H1 (cell line): ENCODE results near the gene AFAP1L2. TPM values are rescaled to one million over a fixed set of nuclear protein-coding genes. Genes with fewer than 3 reads are reported as not detected.

Experiments used
- CTCF ChIA-PET: fragments of 300-600 bp; sonication (Branson Sonifier 250); formaldehyde crosslinking; loops from one replicate; lab custom pipeline; 2021; ENCODE audit not compliant: partially characterized antibody; lab: Charles Lee
- POLR2A ChIA-PET: fragments of 300-600 bp; sonication (Branson Sonifier 250); formaldehyde crosslinking; loops from one replicate; lab custom pipeline; 2021; ENCODE audit warnings: inconsistent platforms; ENCODE audit not compliant: partially characterized antibody; lab: Charles Lee
- DNase-seq, 2 experiments: peaks; one replicate each; pipeline versions ENCODE4 v3.0.0 to v3.0.0-alpha.2; 2010 to 2022; ENCODE audit warnings: low spot score in 2 of 2, low read depth in 1 of 2, mixed read lengths in 1 of 2
- FAIRE-seq: peaks from 2 replicates; lab custom pipeline; 2011; peaks lifted over from hg19 to GRCh38; lab: Jason Lieb, UNC
- H2AFZ ChIP-seq: 2 replicates; pipeline ENCODE4 v1.8.1; 2012; ENCODE audit warnings: low read length, inconsistent platforms
- H2AK5ac ChIP-seq: 2 replicates; pipeline ENCODE4 v1.6.1; 2013; ENCODE audit warnings: low read depth, low read length
- H2BK120ac ChIP-seq: replicated peaks from 2 replicates; pipeline ENCODE3; 2013; ENCODE audit warnings: low read depth, low read length, inconsistent platforms
- H2BK12ac ChIP-seq: 2 replicates; pipeline ENCODE4 v1.6.1; 2013; ENCODE audit warnings: low read depth, low read length
- H2BK15ac ChIP-seq: 2 replicates; pipeline ENCODE4 v1.6.1; 2013; ENCODE audit warnings: low read length
- H2BK20ac ChIP-seq: 2 replicates; pipeline ENCODE4 v1.6.1; 2013; ENCODE audit warnings: low read length
- H2BK5ac ChIP-seq: 2 replicates; pipeline ENCODE4 v1.6.1; 2013; ENCODE audit warnings: low read depth, low read length
- H3K14ac ChIP-seq: 2 replicates; pipeline ENCODE4 v1.6.1; 2013; ENCODE audit warnings: inconsistent platforms; ENCODE audit not compliant: insufficient read length
- H3K18ac ChIP-seq: 2 replicates; pipeline ENCODE4 v1.6.1; 2013; ENCODE audit warnings: low read length; ENCODE audit errors: extremely low read depth
- H3K23ac ChIP-seq: 2 replicates; pipeline ENCODE4 v1.6.1; 2013; ENCODE audit warnings: inconsistent platforms; ENCODE audit not compliant: insufficient read length
- H3K23me2 ChIP-seq: 2 replicates; pipeline ENCODE4 v1.6.1; 2013; ENCODE audit warnings: low read depth, low read length
- H3K27ac ChIP-seq: 2 replicates; pipeline ENCODE4 v1.6.1; 2011; ENCODE audit warnings: low read depth, low read length, inconsistent platforms
- H3K27me3 ChIP-seq, 4 experiments: replicated peaks in 1 of 4; 1 replicate in 1 of 4; 2 replicates in 3 of 4; pipeline versions ENCODE4 v1.6.1 to v1.8.1; 2011 to 2013; ENCODE audit warnings: low read length in 3 of 4, mild to moderate bottlenecking in 3 of 4, inconsistent platforms in 2 of 4, mixed read lengths in 2 of 4, moderate library complexity in 1 of 4; ENCODE audit not compliant: control insufficient read depth in 3 of 4, insufficient read depth in 3 of 4; ENCODE audit errors: extremely low read depth in 1 of 4
- H3K36me3 ChIP-seq, 4 experiments: 2 replicates each; pipeline versions ENCODE4 v1.6.1 to v1.8.1; 2011 to 2013; ENCODE audit warnings: mild to moderate bottlenecking in 4 of 4, low read length in 3 of 4, moderate library complexity in 2 of 4, control low read depth in 1 of 4, inconsistent platforms in 1 of 4; ENCODE audit not compliant: insufficient read depth in 4 of 4, control insufficient read depth in 2 of 4
- H3K4ac ChIP-seq: replicated peaks from 2 replicates; pipeline ENCODE3; 2013; ENCODE audit warnings: low read length, low read depth, mixed read lengths, inconsistent platforms; ENCODE audit not compliant: insufficient read length
- H3K4me1 ChIP-seq, 4 experiments: replicated peaks in 1 of 4; 1 replicate in 1 of 4; 2 replicates in 3 of 4; pipeline versions ENCODE4 v1.6.1 to v1.8.1; 2011 to 2013; ENCODE audit warnings: low read length in 3 of 4, inconsistent platforms in 2 of 4, mixed read lengths in 1 of 4; ENCODE audit not compliant: insufficient read depth in 4 of 4, control insufficient read depth in 3 of 4
- H3K4me2 ChIP-seq, 2 experiments: 2 replicates each; pipeline versions ENCODE4 v1.6.1 to v1.8.1; 2011 to 2013; ENCODE audit warnings: low read depth in 2 of 2, low read length in 2 of 2, control low read depth in 1 of 2, inconsistent platforms in 1 of 2, mild to moderate bottlenecking in 1 of 2; ENCODE audit not compliant: insufficient read depth in 1 of 2
- H3K4me3 ChIP-seq, 4 experiments: fragments of 200-600, 300-600 bp in 1 of 4; sonication (generic), shearing (Covaris generic), sonication (Bioruptor Twin) in 1 of 4; 2 replicates each; pipeline versions ENCODE4 v1.5.1 to v1.8.1; 2011 to 2016; ENCODE audit warnings: low read length in 4 of 4, low read depth in 3 of 4, control low read depth in 2 of 4, inconsistent platforms in 2 of 4, mild to moderate bottlenecking in 2 of 4, mixed read lengths in 1 of 4, moderate library complexity in 1 of 4; ENCODE audit not compliant: insufficient read depth in 2 of 4; ENCODE audit errors: extremely low read depth in 1 of 4
- H3K56ac ChIP-seq: replicated peaks from 2 replicates; pipeline ENCODE3; 2013; ENCODE audit warnings: low read depth, mild to moderate bottlenecking, mixed read lengths, low read length, inconsistent platforms; ENCODE audit not compliant: insufficient read length
- H3K79me1 ChIP-seq: 2 replicates; pipeline ENCODE4 v1.6.1; 2013; ENCODE audit warnings: low read depth, low read length, control low read depth
- H3K79me2 ChIP-seq, 2 experiments: 2 replicates each; pipeline versions ENCODE4 v1.6.1 to v1.8.1; 2012 to 2013; ENCODE audit warnings: low read length in 2 of 2, mild to moderate bottlenecking in 2 of 2, inconsistent platforms in 1 of 2; ENCODE audit not compliant: insufficient read depth in 2 of 2, control insufficient read depth in 1 of 2
- H3K9ac ChIP-seq, 4 experiments: replicated peaks in 1 of 4; 1 replicate in 1 of 4; 2 replicates in 3 of 4; pipeline versions ENCODE4 v1.6.1 to v1.8.1; 2011 to 2013; ENCODE audit warnings: low read depth in 3 of 4, low read length in 3 of 4, control low read depth in 2 of 4, mild to moderate bottlenecking in 2 of 4, moderate library complexity in 2 of 4, inconsistent platforms in 1 of 4; ENCODE audit errors: extremely low read depth in 1 of 4
- H3K9me3 ChIP-seq, 2 experiments: 2 replicates each; pipeline versions ENCODE4 v1.6.1 to v1.8.1; 2012 to 2013; ENCODE audit warnings: mild to moderate bottlenecking in 2 of 2, moderate library complexity in 2 of 2, control low read depth in 1 of 2, inconsistent platforms in 1 of 2, low read depth in 1 of 2, low read length in 1 of 2, mixed read lengths in 1 of 2; ENCODE audit not compliant: insufficient read depth in 2 of 2
- H4K20me1 ChIP-seq, 2 experiments: replicated peaks in 1 of 2; 2 replicates each; pipeline versions ENCODE3 to v1.8.1; 2011 to 2013; ENCODE audit warnings: inconsistent platforms in 2 of 2, low read length in 2 of 2, mild to moderate bottlenecking in 1 of 2; ENCODE audit not compliant: insufficient read depth in 2 of 2, control insufficient read depth in 1 of 2
- H4K5ac ChIP-seq: 2 replicates; pipeline ENCODE4 v1.6.1; 2013; ENCODE audit warnings: low read length, low read depth, mixed read lengths, inconsistent platforms; ENCODE audit not compliant: insufficient read length
- H4K8ac ChIP-seq: 2 replicates; pipeline ENCODE4 v1.8.0; 2013; ENCODE audit warnings: mild to moderate bottlenecking, moderate library complexity, low read length, inconsistent platforms; ENCODE audit not compliant: insufficient read depth; ENCODE audit errors: extremely low read depth
- H4K91ac ChIP-seq: replicated peaks from 2 replicates; pipeline ENCODE3; 2013; ENCODE audit warnings: low read length, mixed read lengths, inconsistent platforms; ENCODE audit not compliant: insufficient read length
- CHD1 ChIP-seq: IDR thresholded peaks from 2 replicates; pipeline ENCODE4 v1.6.1; 2012; ENCODE audit warnings: low read depth, low read length, improper control_type of control experiment
- SAP30 ChIP-seq: fragments of 300-600 bp; sonication (generic); IDR thresholded peaks from 2 replicates; pipeline ENCODE4 v1.7.1; 2012; ENCODE audit warnings: low read length, moderate library complexity, mild to moderate bottlenecking, inconsistent platforms; ENCODE audit not compliant: insufficient read depth, insufficient replicate concordance
- SRF ChIP-seq: IDR thresholded peaks from 2 replicates; pipeline ENCODE4 v1.6.1; 2011; ENCODE audit warnings: mild to moderate bottlenecking, low read depth, low read length, moderate library complexity
- WGBS, 2 experiments: shearing (Covaris generic) in 1 of 2; methylation state at CpG; one replicate each; pipeline versions ENCODE4 v1.1.6 to v1.1.7; 2013 to 2015; ENCODE audit warnings: low lambda C conversion rate in 2 of 2, mixed read lengths in 2 of 2, inconsistent platforms in 1 of 2, low coverage in 1 of 2, missing lambda C conversion rate in 1 of 2; ENCODE audit not compliant: insufficient replicate concordance in 2 of 2, insufficient coverage in 1 of 2, insufficient read length in 1 of 2; ENCODE audit errors: extremely low coverage in 1 of 2, missing lambda C conversion rate in 1 of 2; 5-methylcytosine and 5-hydroxymethylcytosine counted together
- polyA plus RNA-seq, 7 experiments: library from polyadenylated mRNA; depleted of rRNA in 3 of 7; stranded (reverse) in 5 of 7; unstranded in 2 of 7; fragments of >200 nt in 5 of 7; fragments of 200-250 nt in 2 of 7; gene quantifications; 1 replicate in 5 of 7; 2 replicates in 1 of 7; 4 replicates in 1 of 7; pipeline versions ENCODE4 v1.2.1 to v1.2.3, GENCODE V29; 2011 to 2013; ENCODE audit warnings: missing spikeins in 2 of 7, mixed read lengths in 2 of 7
- total RNA-seq: library from RNA; stranded (reverse); fragmentation: NEBNext Ultra II Directional; extraction: Animal tissue kit (Norgen Biotek cat#: 25700); gene quantifications from 2 replicates; pipeline ENCODE4 v1.2.1, GENCODE V29; 2021

Gene AFAP1L2
- total and polyA plus RNA-seq, 2 of the 8 experiments (the other 6 are each of a cell fraction or from before 2014, with no cell fraction given): 3.9 to 6.4 TPM

- no peaks in the 10 kb centered on the region for H3K27me3 ChIP-seq
- DNase-seq (no peak), FAIRE-seq (no peak)
- 0 out of 8 replicates have a peak overlapping the region, but pooled peaks of 1 of the 4 experiments have one; percentile 13 for H3K4me3 ChIP-seq
- H4K20me1 ChIP-seq: no peaks in the 10 kb centered on the region
- H3K23me2 ChIP-seq: no peaks in the 10 kb centered on the region
- H3K4me1 ChIP-seq: peaks cover 3 to 9% (median 5%) of the 10 kb centered on the region in 4 experiments; a peak in 5 of 7 replicates
- no peak overlapping the region for H4K91ac ChIP-seq
- H3K23ac ChIP-seq: no peak overlapping the region
- whole genome bisulfite sequencing, 2 experiments: 74% methylated on average over 3 of the region's 3 CpGs; no CpG with 5 or more reads in 1 of the 2 experiments
- no peak overlapping the region for H2BK15ac ChIP-seq
- no peak overlapping the region for H3K9ac ChIP-seq
- H2AFZ ChIP-seq: no peak overlapping the region
- no peak overlapping the region for H2BK12ac ChIP-seq
- no peak overlapping the region for H4K5ac ChIP-seq
- no peak overlapping the region for H2BK5ac ChIP-seq
- H3K36me3 ChIP-seq: no peaks in the 10 kb centered on the region
- H3K56ac ChIP-seq: no peak overlapping the region
- no peak overlapping the region for H2BK20ac ChIP-seq
- no peak overlapping the region for H3K27ac ChIP-seq
- H4K8ac ChIP-seq: no peak overlapping the region
- ChIA-PET POLR2A (no interaction called here), CTCF (interaction anchor here (1.3 kb wide), 1 partner anchor 30 kb away, joined by 3 read pairs; no protein-coding TSS in a partner anchor)
- no peak overlapping the region for H2BK120ac ChIP-seq
- H3K14ac ChIP-seq: no peak overlapping the region
- TF ChIP-seq CHD1: no peak
- TF ChIP-seq SAP30: no peak
- no peak for TF ChIP-seq SRF
- H3K79me2 ChIP-seq: no peaks in the 10 kb centered on the region
- H3K4me2 ChIP-seq: peak overlapping the region; percentile 21 to 24; a peak in 3 of 4 replicates
- H3K4ac ChIP-seq: no peak overlapping the region
- no peak overlapping the region for H2AK5ac ChIP-seq
- no peaks in the 10 kb centered on the region for H3K9me3 ChIP-seq
- no peaks in the 10 kb centered on the region; the same call in 1 of the 2 replicates for H3K79me1 ChIP-seq
- H3K18ac ChIP-seq: no peak overlapping the region
Measured at GRCh38 chr10:114359041-114359952, 45.0 kb downstream of the AFAP1L2 start.
